Tibial nerve (tissue), 4 donors: ENCODE data around the gene OGFOD1. TPM values are rescaled to one million over a fixed set of nuclear protein-coding genes. Genes with fewer than 3 reads are reported as not detected.
A peak's percentile ranks its signal among the peaks of the same experiment; 100 is the strongest.

Source experiments
- DNase-seq, 2 donors: peaks; one replicate each; pipeline ENCODE4 v3.0.0-alpha.2; 2019; ENCODE audit warnings: low spot score in 2 of 2
- H3K27ac ChIP-seq, 4 donors: fragments of 200-600 bp; sonication (generic) in 3 of 4; one replicate each; pipeline ENCODE4 v1.5.1; 2017 to 2019; ENCODE audit warnings: mild to moderate bottlenecking in 1 of 4
- H3K27me3 ChIP-seq, 2 donors: fragments of 200-600 bp; sonication (generic) in 1 of 2; one replicate each; pipeline versions ENCODE4 v1.5.1 to v1.6.0; 2017 to 2019
- H3K36me3 ChIP-seq, 3 donors: fragments of 200-600 bp; sonication (generic); one replicate each; pipeline ENCODE4 v1.5.1; 2018 to 2019
- H3K4me1 ChIP-seq, 4 donors: fragments of 200-600 bp; sonication (generic) in 3 of 4; one replicate each; pipeline ENCODE4 v1.5.1; 2017 to 2019
- H3K4me3 ChIP-seq, 4 donors: fragments of 200-600 bp; sonication (generic) in 3 of 4; one replicate each; pipeline ENCODE4 v1.5.1; 2017 to 2019; ENCODE audit warnings: mild to moderate bottlenecking in 1 of 4, moderate library complexity in 1 of 4
- H3K9me3 ChIP-seq, 4 donors: fragments of 200-600 bp; sonication (generic) in 3 of 4; one replicate each; pipeline ENCODE4 v1.5.1; 2017 to 2019
- CTCF ChIP-seq, 5 experiments: fragments of 200-600 bp in 3 of 5; fragments of 450-650 bp in 2 of 5; sonication (generic) in 3 of 5; IDR thresholded peaks; one replicate each; pipeline ENCODE4 v1.5.1; 2016 to 2019; ENCODE audit warnings: antibody characterized with exemption in 5 of 5, mild to moderate bottlenecking in 3 of 5, moderate library complexity in 2 of 5
- EP300 ChIP-seq, 2 donors: sonication (generic); formaldehyde crosslinking; IDR thresholded peaks; one replicate each; pipeline ENCODE4 v1.6.1; 2017; ENCODE audit warnings: antibody characterized with exemption in 2 of 2, mild to moderate bottlenecking in 1 of 2
- POLR2A ChIP-seq, 2 donors: fragments of 450-650 bp; IDR thresholded peaks; one replicate each; pipeline ENCODE4 v1.6.1; 2017; ENCODE audit warnings: antibody characterized with exemption in 2 of 2, mild to moderate bottlenecking in 2 of 2, moderate library complexity in 2 of 2
- WGBS, 2 donors: methylation state at CpG; one replicate each; pipeline ENCODE4 v1.1.5; 2018; 5-methylcytosine and 5-hydroxymethylcytosine counted together
- total RNA-seq, 4 donors: library from RNA; depleted of rRNA; stranded (reverse); fragments of >200 nt; gene quantifications; one replicate each; pipeline ENCODE4 v1.1.0, GENCODE V29; 2016

OGFOD1 gene
- total RNA-seq, 4 donors from 2014 or later = 28.8 to 39.6 (median 35.6) TPM

- Histone ChIP-seq H3K9me3 (no peaks in the 10 kb centered on the region), H3K36me3 (peaks cover 0 to 42% (median 0%) of the 10 kb centered on the region in 3 donors), H3K27me3 (no peaks in the 10 kb centered on the region), H3K4me3 (no peak overlapping the region), H3K27ac (no peak overlapping the region), H3K4me1 (peaks cover 7 to 46% (median 27%) of the 10 kb centered on the region in 4 donors)
- TF ChIP-seq EP300 (IDR thresholded peaks at IDR 0.05) = no peak
- TF ChIP-seq CTCF (IDR thresholded peaks at IDR 0.05) = no peak
- TF ChIP-seq POLR2A (IDR thresholded peaks at IDR 0.05) = no peak
- DNase-seq = no peak
Observed at GRCh38 chr16:56448005-56448404, 3.3 kb upstream of the OGFOD1 start.

GRCh38 chr16:56450275-56450985, 924 bp upstream of the OGFOD1 start:
- H3K4me3 ChIP-seq = peak overlapping the region; percentile 76 to 93 (median 90)
- WGBS, 2 donors = 6% methylated on average over 18 of the region's 18 CpGs
- H3K27me3 ChIP-seq = no peaks in the 10 kb centered on the region
- H3K27ac ChIP-seq = peak overlapping the region; percentile 63 to 83 (median 79)
- no peak for DNase-seq
- H3K36me3 ChIP-seq = peaks cover 0 to 38% (median 0%) of the 10 kb centered on the region in 3 donors
- H3K4me1 ChIP-seq = peaks cover 7 to 52% (median 29%) of the 10 kb centered on the region in 4 donors
- no peak for TF ChIP-seq EP300 (IDR thresholded peaks at IDR 0.05)
- no peak for TF ChIP-seq POLR2A (IDR thresholded peaks at IDR 0.05)
- TF ChIP-seq CTCF (IDR thresholded peaks at IDR 0.05) = no peak
- H3K9me3 ChIP-seq = no peaks in the 10 kb centered on the region

DNA sequence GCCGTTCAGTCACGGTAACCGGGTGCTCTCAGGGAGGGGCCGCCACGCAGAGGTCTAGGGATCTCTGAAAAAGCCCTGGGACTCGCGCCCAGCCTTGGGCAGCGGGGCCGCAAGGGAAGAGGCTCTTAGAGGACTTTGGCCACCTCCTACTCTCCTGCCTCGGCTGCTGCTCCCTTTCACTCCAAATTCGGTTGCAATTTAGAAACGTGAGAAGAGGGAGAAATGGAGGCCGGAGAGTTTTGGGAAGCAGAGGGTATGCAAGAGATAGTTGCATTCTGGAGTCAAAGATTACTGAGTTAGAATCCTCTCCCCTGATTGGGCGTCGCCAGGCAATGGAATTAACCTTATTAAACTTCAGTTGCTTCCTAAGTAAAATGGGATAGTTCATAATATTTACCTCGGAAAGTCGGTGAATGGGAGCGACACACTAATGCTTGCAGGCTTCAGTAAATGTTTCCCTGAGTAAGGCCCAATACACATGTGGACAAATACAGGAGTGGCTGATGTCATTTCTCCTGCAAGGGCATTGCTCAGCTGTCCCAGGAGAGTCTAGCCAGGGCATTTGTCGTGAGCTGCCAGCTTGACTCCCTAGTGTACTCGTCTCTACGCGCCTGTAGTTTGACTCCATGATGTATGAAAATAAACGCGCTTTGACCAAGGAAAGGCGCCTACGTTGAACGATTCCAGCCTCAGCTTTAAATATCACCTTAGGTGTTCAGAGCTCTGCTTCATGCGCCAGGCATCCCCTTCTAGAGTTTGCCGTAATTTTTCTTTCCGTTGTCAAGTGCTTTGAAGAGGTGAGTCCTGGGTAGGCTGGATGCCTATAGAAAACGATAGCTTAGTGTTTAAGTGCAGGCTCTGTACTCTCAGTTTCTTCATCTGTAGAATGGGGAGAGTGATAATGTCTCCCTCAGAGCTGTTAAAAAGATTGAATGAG, 667 bp downstream of the OGFOD1 start:
- Histone ChIP-seq H3K4me3 (peak overlapping the region; percentile 76 to 91 (median 86)), H3K36me3 (peaks cover 0 to 40% (median 0%) of the 10 kb centered on the region in 3 donors), H3K4me1 (peaks cover 7 to 52% (median 29%) of the 10 kb centered on the region in 4 donors), H3K9me3 (no peaks in the 10 kb centered on the region), H3K27ac (peak overlapping the region; percentile 63 to 83 (median 73)), H3K27me3 (no peaks in the 10 kb centered on the region)
- DNase-seq = no peak
- WGBS, 2 donors = 7% methylated on average over 30 to 31 of the region's 31 CpGs
- TF ChIP-seq CTCF (IDR thresholded peaks at IDR 0.05) (no peak), POLR2A (IDR thresholded peaks at IDR 0.05) (no peak), EP300 (IDR thresholded peaks at IDR 0.05) (no peak)

- H3K36me3 ChIP-seq = peaks cover 0 to 69% (median 0%) of the 10 kb centered on the region in 3 donors
Observed at GRCh38 chr16:56457927-56458470, 6.6 kb downstream of the OGFOD1 start.

More at GRCh38 chr16:56457927-56458470, 6.6 kb downstream of the OGFOD1 start:
- DNase-seq = no peak
- Histone ChIP-seq H3K4me3 (no peak overlapping the region), H3K9me3 (no peaks in the 10 kb centered on the region), H3K27me3 (no peaks in the 10 kb centered on the region), H3K27ac (no peak overlapping the region), H3K4me1 (peaks cover 0 to 13% (median 1%) of the 10 kb centered on the region in 4 donors)
- TF ChIP-seq EP300 (IDR thresholded peaks at IDR 0.05) (no peak), POLR2A (IDR thresholded peaks at IDR 0.05) (no peak), CTCF (IDR thresholded peaks at IDR 0.05) (no peak)
- 90 to 91% methylated on average over 6 of the region's 6 CpGs for WGBS, 2 donors
